GM18520 (cell line): ENCODE measurements around the gene S1PR3.

Experiments
- ATAC-seq: cut with Tn5 transposase; IDR thresholded peaks from one replicate; pipeline ENCODE4 v1.9.1; 2021; ENCODE audit not compliant: unreplicated experiment

The S1PR3 gene

DNA sequence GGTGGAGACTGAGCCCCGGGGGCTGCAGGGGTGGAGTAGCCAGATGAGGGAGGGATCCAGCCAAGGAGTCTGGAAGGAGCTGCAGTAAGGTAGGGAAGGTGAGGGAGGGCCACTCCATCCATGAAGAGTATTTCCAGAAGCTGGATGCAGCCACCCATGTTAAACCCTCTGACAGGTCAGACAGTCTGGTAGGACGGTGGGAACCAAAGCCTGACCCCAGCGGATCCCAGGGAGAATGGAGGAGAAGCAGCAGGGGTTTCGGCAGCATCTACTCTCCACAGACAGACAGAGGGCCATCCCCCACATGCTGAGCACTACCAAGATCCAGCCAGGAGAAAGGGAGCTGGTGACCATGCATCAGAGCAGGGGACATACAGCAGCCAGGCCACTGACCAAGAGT is 22.5 kb upstream of the S1PR3 start:
- no peak for ATAC-seq

DNA sequence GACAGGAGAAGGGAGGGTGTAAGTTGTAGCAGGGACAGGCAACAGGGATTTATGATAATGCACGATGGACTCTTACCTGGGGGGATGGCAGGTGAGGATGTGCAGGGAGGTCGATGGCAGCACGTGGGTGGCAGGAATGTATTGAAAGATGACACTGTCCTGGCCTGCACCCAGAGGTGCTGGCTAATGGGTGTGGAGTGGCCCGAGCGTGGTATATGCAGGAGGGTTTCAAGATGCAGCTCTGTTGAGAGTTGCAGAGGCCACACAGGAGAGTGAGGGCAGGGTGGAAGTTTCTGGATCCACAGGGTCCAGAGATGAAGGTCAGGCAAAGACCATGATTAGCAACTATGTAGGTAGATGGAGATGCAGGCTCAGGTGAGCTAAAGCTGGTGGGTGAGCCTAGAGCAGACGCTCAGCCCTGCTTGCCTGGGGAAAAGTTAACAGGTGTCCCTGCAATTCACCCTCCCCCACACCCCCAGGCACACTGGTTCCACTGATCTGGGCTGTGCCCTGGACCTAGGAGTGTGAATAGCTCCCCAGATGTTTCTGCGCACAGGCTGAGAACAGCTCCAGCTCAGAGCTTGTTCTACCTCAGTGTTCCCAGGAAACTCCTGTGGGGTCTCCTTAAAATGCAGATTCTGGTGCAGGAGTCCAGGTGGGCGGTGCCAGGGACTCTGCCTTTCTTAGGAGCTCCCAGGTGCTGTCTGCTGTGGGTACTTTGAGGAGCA is 21.5 kb upstream of the S1PR3 start:
- no peak for ATAC-seq

DNA sequence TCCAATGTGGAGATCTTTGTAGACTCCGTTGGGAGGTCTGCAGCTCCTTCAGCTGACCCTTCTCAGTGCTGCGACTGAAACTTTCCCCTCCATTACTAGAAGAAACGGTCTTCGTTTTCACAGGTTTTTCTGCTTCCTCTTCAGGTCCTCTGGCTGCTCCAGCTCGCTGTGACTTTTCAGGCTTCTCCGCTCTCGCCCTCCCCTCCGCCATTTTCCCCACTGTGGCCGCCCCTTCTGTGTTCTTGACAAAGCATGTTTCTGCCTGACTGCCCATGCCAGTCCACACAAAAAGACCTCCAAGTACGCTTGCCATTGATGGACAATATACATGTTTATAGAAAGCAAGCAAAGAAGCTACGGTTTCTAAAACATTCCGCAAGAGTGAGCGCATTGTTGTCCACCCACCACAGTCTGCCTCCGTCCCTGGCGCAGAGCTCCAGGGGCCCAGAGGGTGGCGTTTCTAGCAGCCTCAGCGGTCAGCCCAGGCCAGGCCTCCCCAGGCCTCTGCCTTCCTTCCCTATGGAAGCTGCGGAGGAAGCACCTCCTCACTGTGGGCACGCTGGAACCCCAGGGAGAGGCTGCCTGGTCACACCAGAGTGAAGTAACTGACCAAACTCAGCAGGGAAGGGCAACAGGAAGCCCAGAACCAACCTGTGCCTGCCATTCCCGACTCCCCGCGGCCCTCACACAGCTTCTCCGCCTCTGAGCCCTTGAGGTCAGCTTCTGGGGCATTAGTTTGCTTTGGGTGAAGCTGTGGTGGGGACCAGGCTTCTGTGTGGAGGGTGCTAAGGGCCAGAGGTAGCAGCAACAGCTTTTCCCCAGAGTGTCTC is 19.9 kb upstream of the S1PR3 start:
- ATAC-seq, result no peak

DNA sequence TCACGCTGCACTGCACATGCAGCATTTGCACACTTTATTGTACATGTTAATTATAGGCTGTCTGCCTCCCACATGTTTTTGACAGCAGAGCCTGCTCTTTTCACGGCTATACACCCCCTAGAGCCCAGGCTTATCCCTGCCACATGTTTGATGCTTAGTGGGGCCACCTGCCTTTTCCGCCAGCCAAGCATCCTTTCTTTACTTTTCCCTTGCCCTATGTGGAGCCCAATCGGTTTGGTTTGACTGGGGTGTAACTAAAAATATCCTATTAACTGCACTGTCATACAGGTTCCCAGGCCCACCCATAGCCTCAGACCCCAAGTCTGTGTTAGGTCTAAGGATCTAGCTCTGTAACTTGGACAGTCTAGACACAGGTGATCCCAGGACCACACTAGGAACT is 18.9 kb upstream of the S1PR3 start:
- ATAC-seq, result no peak

DNA sequence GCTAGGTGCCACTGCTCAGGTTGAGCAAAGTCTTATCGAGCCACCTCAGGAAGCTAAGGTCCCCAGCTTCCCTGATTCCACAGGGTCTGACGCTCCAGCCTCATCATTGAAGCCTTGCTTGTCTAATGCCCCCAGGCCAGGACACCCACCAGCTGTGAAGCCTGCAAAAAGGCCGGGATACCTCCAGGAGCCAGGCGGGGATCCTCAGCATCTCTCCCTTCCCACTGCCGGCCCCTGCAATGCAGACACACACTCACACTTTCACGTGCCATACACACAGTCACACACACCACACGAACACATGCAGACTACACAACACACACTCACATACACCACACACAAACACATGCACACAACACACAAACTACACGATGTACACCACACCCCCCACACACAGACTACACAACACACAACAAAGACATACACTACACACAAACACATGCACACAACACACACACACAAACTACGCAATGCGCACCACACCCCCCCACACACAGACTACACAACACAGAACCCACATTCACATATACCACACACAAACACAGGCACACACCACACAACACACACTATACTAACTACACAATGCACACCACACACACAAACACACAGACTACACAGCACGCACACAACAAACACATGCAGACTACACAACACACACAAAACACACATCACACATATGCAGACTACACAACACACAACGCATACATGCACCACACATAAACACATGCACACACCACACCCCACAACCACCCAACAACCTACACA is 17.8 kb upstream of the S1PR3 start:
- ATAC-seq, result no peak

DNA sequence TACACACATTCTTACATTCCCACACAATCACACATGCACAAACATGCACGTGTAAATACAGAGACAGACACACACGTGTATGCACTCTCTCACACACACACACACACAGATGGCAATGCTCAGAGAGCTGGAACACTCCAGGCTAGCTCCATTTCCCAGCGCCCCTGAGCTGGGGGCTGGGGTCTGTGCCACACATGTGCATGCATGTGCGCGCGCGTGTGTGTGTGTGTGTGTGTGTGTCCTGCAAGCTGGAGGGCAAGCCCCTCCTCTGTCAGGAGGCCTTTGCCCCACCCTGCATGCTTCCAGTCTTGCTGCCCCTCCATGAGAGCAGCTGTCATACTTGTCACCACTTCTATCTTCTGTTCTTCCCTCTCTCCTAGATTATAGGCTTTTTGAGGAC is 16.6 kb upstream of the S1PR3 start:
- ATAC-seq, result no peak

DNA sequence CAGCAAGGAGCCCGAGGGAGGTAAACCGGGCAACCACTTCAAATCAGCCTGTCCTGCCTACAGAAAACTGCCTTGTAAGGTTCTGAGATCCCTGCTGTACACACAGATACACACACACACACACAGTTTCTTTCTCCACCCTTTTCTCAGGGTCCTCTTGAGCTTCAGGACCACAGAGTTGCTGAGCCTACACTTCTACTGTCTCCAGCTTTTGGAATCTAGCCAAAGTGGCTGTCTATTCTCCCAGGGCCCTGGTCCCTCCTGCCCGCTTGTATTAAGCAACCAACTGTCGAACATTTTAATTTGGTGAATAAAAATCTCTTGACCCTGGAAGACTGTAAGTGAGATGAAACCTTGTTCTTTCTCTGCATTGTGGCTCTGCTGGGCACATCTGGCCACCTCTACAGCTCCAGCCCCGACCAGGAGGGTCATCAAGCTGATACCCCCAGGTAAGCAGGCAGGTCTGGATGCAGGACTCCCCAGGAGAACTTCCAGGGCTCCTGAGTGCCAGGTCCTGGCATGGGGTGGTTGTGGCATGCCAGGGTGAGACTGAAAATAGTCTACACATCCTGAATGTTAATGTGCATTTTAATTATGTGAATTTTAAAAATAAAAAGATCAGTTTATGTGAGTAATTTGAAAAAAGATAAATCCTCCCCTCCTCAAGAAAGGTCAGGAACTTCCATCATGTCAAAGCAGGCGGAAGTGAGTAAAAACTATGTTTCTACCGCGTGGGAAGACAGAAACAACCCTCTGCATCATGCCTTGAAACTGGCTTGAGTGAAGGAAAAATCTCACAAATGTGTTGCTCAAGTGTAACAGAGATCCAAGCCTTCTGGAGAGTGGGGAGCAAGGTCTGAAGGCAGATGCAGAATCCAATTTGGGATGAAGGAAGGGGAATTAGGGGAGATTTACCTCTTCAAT is 15.0 kb upstream of the S1PR3 start:
- no peak for ATAC-seq

DNA sequence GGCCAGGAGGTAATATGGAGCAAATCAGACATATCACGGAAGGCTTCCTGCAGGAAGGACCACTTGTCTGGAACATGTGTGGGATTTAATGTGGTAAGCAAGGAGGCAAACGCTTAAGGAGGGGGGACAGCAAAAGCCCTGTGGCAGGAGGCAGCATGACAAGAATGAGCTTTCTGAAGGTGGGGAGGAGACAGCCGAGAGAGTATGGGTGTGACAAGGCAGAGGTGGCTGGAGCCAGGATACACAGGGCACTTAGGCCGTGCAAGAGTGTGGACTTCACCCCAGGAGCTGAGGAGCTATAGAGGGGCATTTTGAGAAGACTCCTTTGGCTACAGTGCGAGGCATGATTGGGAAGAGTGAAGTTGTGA is 14.4 kb upstream of the S1PR3 start:
- no peak for ATAC-seq

DNA sequence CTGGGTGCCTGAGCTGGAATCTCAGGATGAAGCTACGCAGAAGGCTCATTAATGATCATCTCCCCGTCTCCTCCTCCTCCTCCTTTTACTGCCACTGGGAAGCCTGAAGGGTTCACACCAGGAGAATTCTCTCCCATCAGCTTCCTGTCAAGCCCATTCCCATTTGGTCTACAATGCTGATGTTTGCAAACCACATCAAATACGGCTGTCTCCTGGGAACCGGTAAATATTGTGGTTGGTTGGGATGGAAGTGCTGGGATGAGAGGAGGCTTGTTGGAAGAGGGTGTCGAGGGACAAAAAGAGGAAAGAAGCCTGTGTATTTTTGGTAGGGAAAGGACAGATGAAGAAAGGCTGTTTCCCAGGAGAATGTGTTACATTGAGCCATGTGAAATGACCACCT is 13.2 kb upstream of the S1PR3 start:
- no peak for ATAC-seq

DNA sequence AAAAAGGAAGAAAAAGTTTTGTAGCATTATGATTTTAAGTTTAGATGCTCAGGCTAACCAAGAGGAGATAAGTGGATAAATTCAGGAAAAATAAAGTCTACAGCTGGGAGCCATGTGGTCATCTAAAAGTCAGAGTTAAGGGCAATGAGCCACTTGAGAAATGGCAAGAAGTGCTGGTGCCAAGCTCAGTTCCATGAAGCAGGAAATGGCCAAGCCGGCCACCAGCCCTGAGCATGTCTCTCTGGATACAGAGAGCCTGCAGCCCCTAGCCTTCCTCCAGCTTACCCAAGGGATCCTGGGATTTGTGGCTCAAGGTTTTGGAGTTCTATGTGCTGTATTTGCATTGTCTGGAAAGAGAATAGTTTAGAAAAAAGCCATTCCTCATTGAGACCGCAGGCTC is 12.2 kb upstream of the S1PR3 start:
- no peak for ATAC-seq

DNA sequence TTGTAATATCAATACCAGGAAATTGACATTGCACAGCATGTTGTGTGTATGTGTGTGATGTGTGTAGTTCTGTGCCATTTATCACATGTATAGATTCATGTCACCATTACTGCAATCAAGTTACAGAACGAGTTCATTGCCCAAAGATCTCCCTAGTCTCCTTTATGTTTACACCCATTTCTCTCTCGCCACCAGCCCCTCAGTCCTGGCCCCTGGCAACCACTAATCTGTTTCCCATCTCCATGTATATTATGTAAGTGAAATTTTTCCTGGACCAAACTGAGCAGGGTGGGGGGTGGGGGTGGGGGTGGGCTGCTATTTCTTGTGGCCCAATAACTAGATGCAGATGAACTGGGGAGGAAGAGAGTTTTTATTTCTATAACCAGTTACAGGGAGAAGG is 11.5 kb upstream of the S1PR3 start:
- ATAC-seq, result no peak

DNA sequence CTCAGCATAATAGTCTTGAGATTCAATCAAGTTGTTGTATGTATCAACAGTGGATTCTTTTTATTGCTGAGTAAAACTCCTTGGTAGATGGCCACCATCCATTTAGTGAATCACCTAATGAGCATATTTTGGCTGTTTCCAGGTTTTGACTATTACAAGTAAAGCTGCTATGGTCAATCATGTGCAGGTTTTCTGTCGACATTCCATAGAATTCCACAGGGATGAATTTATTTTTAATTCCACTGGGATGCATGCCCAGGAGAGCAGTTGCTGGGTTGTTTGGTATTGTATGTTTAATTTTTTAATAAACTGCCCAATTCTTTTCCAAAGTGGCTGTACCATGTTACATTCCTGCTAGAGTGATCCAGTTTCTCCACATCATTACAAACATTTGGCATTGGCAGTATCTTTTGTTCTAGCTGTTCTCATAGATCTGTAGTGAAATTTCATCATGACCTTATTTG is 10.5 kb upstream of the S1PR3 start:
- no peak for ATAC-seq

DNA sequence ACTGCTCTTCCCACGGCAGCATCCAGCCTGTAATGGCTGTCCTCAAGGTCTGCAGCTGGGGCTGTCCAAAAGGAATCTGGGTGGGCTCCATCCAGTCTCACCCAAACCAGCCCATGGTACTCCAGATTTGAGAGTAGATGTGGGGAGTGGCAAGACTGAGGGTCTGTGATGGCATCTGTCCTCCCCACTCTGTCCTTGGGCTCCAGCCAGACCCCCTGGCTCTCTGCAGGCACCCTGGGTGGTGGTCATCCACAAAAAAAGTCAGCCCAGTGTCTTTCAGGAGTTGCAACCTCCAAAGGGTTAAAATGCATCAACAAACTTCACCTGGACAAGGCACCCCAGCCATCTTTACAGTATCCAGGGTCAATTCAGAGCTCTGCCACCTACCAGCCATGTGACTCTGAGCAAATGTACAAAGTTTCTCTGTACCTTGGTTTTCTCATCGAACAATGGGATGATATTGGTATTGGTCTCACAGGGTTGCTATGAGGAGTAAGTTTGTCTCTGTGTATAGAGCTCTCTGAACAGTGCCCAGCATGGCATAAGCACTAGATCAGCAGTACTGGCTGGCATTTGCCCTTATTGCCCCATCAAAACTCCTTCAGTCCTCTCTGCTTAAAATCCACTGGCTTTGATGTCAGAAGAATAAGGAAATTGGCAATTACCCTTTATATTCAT is 7.3 kb upstream of the S1PR3 start:
- no peak for ATAC-seq

DNA sequence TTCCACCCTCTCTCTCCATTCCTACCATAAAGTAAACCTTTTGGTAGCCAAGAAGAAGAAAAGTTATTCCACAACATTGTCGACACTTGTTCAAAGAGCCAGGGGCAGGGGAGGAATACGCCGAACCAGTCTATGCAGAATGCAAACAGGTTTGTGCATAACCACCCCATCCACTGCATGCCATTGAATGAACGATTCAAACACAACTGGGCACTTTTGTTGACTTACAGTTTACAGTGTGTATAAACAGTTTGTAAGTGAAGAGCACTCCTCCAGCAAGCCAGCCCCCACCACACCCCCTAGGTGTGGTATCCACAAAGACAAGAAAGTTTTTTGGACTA is 6.8 kb upstream of the S1PR3 start:
- ATAC-seq, result no peak

DNA sequence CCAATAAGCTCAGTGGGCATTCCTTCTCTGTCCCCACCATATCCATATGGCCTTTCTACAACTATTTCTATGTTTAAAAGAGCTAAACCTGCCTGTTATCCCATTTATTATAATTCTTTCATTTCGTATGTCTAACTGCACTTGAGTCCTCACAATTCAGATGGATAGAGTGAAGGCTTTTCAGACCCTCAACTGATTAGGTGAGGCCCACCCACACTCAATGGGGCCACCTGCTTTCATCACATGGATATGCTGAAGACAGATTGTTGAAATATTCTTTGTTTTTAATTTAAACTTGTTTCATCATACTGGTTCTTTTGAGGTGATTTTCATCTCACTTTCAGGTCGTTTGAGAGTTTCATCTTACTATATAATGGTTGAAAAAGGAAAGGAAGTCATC is 5.7 kb upstream of the S1PR3 start:
- ATAC-seq, result no peak

DNA sequence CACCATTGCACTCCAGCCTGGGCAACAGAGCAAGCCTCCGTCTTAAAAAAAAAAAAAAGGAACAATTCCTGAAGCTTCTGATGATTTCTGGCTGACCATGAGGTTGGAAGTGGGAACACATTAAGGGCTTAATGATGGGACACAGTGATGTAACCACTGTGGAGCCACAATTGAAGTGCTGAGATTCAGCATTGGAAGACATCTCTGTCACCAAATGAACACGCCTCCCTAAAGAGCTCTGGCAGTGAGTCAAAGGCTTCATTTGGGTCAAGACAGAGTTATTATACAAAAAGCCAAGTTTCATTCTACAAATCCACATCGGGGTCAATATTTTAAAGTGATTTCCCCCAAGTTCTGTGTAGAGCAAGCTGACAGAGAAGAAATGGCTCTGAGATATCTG is 4.5 kb upstream of the S1PR3 start:
- ATAC-seq, result no peak

DNA sequence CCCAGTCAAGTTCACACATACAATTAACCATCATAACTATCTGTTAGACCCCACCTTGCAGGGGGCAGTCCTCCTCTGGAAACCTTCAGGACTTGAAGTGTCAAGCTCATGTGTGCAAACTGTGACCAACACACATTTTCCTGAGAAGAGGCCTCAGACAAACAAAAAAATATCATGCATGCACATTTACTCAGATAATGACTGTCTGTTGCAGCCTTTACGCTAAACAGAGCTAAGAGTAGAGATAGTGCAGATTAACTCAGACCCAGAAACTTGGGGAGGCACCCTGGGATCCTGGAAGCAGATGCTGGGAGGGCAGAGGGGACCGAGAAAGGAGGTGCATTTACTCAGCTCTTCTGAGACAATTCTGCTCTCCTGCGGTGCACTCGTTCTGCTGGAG is 3.6 kb upstream of the S1PR3 start:
- no peak for ATAC-seq

DNA sequence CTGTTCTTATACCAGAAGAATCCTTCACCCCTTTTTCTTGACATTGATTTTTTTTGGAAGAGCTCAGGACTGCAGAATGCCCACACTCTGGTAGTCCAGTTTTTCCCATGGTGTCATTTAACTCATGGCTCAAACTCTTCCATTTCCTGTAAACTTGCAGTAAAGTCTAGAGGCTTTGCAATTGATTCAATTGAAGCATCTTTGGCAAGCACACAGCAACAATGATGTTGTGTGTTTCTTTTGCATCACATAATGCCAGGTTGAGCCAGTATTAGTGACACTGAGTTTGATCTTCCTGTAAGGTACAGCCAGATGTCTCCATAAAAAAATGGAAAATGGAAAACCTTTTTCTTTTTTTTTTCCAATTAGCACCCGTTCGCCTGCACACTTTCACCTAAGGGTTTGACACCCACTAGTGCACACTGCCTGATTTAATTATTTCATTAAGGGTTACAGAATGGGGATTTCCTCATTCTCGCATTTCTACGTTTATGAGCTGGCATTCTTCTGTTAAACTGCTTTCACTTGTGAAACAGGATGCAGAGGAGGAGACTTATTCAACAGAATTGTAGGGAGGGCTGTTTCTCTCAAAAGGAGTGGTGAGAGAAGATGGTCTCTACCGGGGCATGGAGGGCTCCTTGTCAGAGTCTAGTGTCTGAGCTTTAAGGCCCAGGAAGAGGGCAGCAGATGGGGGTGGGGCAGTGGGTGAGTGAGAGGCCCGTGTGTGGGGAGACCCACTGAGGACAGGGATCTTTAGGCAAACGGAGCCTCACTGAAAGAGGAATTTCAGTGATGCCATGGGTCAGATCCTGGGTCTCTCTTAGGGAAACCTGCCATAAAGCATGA is 2.2 kb upstream of the S1PR3 start:
- no peak for ATAC-seq

DNA sequence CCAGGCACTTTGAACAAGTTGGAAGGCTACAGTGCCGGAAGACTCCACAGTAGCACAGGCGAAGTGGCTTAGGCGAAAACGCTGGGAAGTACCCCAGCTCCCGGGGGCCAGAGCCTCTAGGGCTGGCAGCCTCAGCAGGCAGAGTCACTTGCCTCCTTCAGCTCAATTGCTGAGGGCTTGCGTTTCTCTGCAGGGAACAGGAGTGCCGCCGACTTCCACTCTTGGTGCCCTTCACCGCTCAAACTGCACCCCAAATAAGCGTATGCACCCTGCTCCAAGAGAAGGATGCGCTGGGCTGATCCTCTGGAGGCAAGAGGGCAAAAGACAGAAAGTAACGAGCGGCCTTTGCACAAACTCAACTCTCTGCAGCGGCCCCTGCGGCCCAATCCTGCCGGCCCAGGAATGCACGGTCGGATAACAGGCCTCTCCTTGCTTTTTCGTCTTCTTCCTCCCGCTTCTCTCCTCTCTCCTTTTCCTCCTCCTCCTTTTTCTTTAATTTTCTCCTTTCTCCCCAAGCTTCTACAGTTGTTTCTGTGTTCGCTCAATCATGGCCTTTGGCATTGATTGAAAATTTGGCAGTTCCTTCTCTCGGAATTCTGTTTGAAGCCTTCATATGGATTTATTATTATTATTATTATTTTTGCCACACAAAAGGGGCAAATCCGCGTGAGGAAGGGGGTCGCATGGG is 1.1 kb upstream of the S1PR3 start:
- no peak for ATAC-seq
